Measurements from ENCODE around the gene REEP5.

DNA sequence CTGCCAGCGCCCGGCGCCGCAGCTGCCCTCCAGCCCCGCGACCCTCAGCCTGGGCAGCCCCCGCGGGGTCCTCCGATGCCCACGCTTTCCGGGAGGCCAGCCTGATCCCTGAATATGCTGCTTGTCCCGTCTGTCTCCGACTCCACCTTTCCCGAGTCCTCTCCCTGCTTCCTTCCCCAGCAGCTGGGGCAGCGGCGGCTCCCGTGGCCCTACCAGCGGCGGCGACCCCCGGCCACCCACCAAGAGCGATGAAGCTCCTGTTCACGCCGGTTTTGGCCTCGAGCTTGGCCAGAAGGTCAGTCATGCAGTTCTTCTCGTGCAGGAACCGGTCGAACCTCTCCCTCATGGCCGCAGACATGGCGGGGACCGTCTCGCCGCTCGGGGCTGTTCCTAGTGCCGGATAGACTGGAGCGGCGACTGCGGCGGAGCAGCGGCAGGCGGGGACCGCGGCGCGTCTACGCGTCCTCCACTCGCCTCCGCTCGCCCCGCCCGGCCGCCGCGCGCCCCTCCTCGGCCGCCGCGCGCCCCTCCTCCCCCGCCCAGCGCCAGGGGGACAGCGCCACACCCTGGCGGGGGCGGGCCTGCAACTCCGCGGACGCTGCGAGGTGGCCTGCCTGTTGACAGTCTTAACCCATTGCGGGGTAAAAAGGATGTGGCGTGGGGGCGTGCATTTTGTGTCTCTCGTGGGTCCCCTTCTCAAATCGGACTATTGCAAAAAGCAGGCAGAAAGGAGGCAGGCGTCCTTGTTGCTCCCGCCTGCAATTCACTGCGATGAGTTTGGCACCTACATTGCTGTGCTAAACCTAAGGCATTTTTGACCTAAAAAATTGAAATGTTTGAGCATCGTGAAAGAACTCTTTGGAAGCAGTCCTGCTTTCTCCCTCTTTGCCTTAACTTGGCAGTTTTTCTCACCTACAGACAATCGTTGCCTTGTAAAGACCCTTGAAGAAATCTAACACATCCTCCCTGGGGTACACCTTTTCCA, at the start of gene REEP5:
- TF ChIP-seq, protein P1, sequence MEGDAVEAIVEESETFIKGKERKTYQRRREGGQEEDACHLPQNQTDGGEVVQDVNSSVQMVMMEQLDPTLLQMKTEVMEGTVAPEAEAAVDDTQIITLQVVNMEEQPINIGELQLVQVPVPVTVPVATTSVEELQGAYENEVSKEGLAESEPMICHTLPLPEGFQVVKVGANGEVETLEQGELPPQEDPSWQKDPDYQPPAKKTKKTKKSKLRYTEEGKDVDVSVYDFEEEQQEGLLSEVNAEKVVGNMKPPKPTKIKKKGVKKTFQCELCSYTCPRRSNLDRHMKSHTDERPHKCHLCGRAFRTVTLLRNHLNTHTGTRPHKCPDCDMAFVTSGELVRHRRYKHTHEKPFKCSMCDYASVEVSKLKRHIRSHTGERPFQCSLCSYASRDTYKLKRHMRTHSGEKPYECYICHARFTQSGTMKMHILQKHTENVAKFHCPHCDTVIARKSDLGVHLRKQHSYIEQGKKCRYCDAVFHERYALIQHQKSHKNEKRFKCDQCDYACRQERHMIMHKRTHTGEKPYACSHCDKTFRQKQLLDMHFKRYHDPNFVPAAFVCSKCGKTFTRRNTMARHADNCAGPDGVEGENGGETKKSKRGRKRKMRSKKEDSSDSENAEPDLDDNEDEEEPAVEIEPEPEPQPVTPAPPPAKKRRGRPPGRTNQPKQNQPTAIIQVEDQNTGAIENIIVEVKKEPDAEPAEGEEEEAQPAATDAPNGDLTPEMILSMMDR (IDR thresholded peaks at IDR 0.05; ENCODE audit: insufficient read depth, low read depth, low read length): peak; percentile 27
- TF ChIP-seq EZH2 (IDR thresholded peaks at IDR 0.05; ENCODE audit: insufficient read depth, low read length): no peak
